ENCODE measurements around the gene CEP170B. TPM values are rescaled to one million over a fixed set of nuclear protein-coding genes. Genes with fewer than 3 reads are reported as not detected.

CEP170B gene
- total and polyA plus RNA-seq, 9 of the 15 experiments (the other 6 are each of a cell fraction or from before 2014, with no cell fraction given), result 0.01 to 10.2 (median 2.2) TPM

GRCh38 chr14:104859900-104860299 is 5.2 kb upstream of the CEP170B start:
- ChIA-PET CTCF (ENCODE audit: low intra/inter-chr PET ratio) (no interaction called here), POLR2A (no interaction called here)
- no peaks in the 10 kb centered on the region for H4K20me1 ChIP-seq (replicated peaks; ENCODE audit: control insufficient read depth, insufficient read depth, low read length)
- H3K27me3 ChIP-seq (ENCODE audit: control insufficient read depth in 2 of 2, insufficient read depth in 2 of 2, low read length in 2 of 2), result no peaks in the 10 kb centered on the region
- H3K36me3 ChIP-seq (ENCODE audit: control insufficient read depth, insufficient read depth, low read length), result no peaks in the 10 kb centered on the region
- WGBS (ENCODE audit: insufficient coverage, low coverage, missing lambda C conversion rate), result 73% methylated on average over 3 of the region's 4 CpGs
- DNase-seq (ENCODE audit: extremely low read depth in 1 of 4, low spot score in 3 of 4) (no peak), ATAC-seq (no peak), FAIRE-seq (no peak)
- no peak overlapping the region for H3K4me2 ChIP-seq (ENCODE audit: insufficient read depth, low read length)
- no TSS peak for BruUV-seq (replicated peaks)
- peaks cover 0 to 21% of the 10 kb centered on the region in 2 experiments; a peak in 3 of 5 replicates for H3K4me1 ChIP-seq (replicated peaks in 1 of 2; ENCODE audit: control insufficient read depth in 2 of 2, insufficient read depth in 2 of 2, low read length in 2 of 2)
- in situ Hi-C loops (cut with MboI), result no loop called here
- intact Hi-C loops (cut with micrococcal nuclease), result no loop called here
- TF ChIP-seq ZNF551 (CRISPR knock-in tag; IDR thresholded peaks at IDR 0.05) (no peak), TRIM25 (IDR thresholded peaks at IDR 0.05; ENCODE audit: borderline replicate concordance) (no peak), BDP1 (IDR thresholded peaks at IDR 0.05; ENCODE audit: insufficient read depth, insufficient read length) (no peak), RAD51 (IDR thresholded peaks at IDR 0.05; ENCODE audit: borderline replicate concordance, low read depth) (no peak), IRF9 (tag; IDR thresholded peaks at IDR 0.05) (no peak), BRF1 (IDR thresholded peaks at IDR 0.05; ENCODE audit: borderline replicate concordance, extremely low read depth, insufficient read length) (no peak), POLR2B (IDR thresholded peaks at IDR 0.05; ENCODE audit: low read depth, partially characterized antibody) (no peak), ZSCAN32 (CRISPR knock-in tag; IDR thresholded peaks at IDR 0.05) (no peak), NBN (IDR thresholded peaks at IDR 0.05; ENCODE audit: low read depth) (no peak), CHAMP1 (IDR thresholded peaks at IDR 0.05) (no peak), ZNF140 (CRISPR knock-in tag; IDR thresholded peaks at IDR 0.05) (no peak), OTX1 (CRISPR knock-in tag; IDR thresholded peaks at IDR 0.05) (no peak), ZNF24 (IDR thresholded peaks at IDR 0.05) (no peak), KAT2B (IDR thresholded peaks at IDR 0.05; ENCODE audit: low read depth, low read length) (no peak), EP300 (IDR thresholded peaks at IDR 0.05; ENCODE audit: low read length) (no peak), ZSCAN29 (IDR thresholded peaks at IDR 0.05) (no peak), MLLT1 (IDR thresholded peaks at IDR 0.05) (no peak), GATAD2B (IDR thresholded peaks at IDR 0.05; ENCODE audit: borderline replicate concordance) (no peak), HDAC2 (IDR thresholded peaks at IDR 0.05) (no peak), POLR3A (IDR thresholded peaks at IDR 0.05; ENCODE audit: borderline replicate concordance, extremely low read depth, insufficient read depth, insufficient read length) (no peak)
- no peaks in the 10 kb centered on the region for H3K79me2 ChIP-seq (ENCODE audit: control insufficient read depth, insufficient read depth, low read length)
- no peak overlapping the region for H3K27ac ChIP-seq (ENCODE audit: extremely low read depth, low read depth, low read length)
- no peaks in the 10 kb centered on the region for H3K9me1 ChIP-seq (ENCODE audit: control insufficient read depth, insufficient read depth, low read length)
- H3K4me3 ChIP-seq, result no peak overlapping the region
- H3K9me3 ChIP-seq (replicated peaks; ENCODE audit: control insufficient read depth, insufficient read depth, low read depth, low read length), result no peaks in the 10 kb centered on the region
- no peak overlapping the region for H2AFZ ChIP-seq (ENCODE audit: low read depth, low read length)
- H3K9ac ChIP-seq (ENCODE audit: insufficient read depth in 1 of 2, low read depth in 2 of 2, low read length in 2 of 2), result no peak overlapping the region

All from K562 (cell line).